ENCODE results near the gene DAAM2.

GRCh38 chr6:39791311-39791710 lies 865 bp upstream of the DAAM2 start:
- no peak for TF ChIP-seq MAX (IDR thresholded peaks at IDR 0.05; ENCODE audit: insufficient read depth, insufficient read length)
- no peak for TF ChIP-seq CTCF (IDR thresholded peaks at IDR 0.05; ENCODE audit: extremely low read depth in 1 of 2, insufficient read depth in 1 of 2, low read depth in 1 of 2, low read length in 2 of 2)
- no peak for TF ChIP-seq JUN (IDR thresholded peaks at IDR 0.05; ENCODE audit: borderline replicate concordance, insufficient read depth, insufficient read length, low read depth)
- no peak for TF ChIP-seq POLR2A (IDR thresholded peaks at IDR 0.05; ENCODE audit: low read depth, low read length)
- TF ChIP-seq POLR2AphosphoS5 (IDR thresholded peaks at IDR 0.05; ENCODE audit: insufficient read depth, low read depth, low read length), result no peak
- TF ChIP-seq FOS (IDR thresholded peaks at IDR 0.05; ENCODE audit: borderline replicate concordance, insufficient read depth, low read length), result no peak
- no peak for TF ChIP-seq EZH2 (IDR thresholded peaks at IDR 0.05; ENCODE audit: borderline replicate concordance, low read depth, low read length, severe bottlenecking)
- no peak for TF ChIP-seq MYC (IDR thresholded peaks at IDR 0.05; ENCODE audit: low read depth, low read length)
- TF ChIP-seq GATA2 (IDR thresholded peaks at IDR 0.05; ENCODE audit: insufficient read depth, insufficient read length, low read depth, low read length), result no peak
